Skin of body (tissue), 2 donors: ENCODE results near the gene MAPK7. TPM values are rescaled to one million over a fixed set of nuclear protein-coding genes. Genes with fewer than 3 reads are reported as not detected.

Experiments used
- DNase-seq: peaks from one replicate; lab custom pipeline; 2025; lab: John Stamatoyannopoulos, UW
- total RNA-seq: library from RNA; depleted of rRNA; stranded (reverse); fragments of >200 nt; gene quantifications from one replicate; pipeline ENCODE4 v1.2.3, GENCODE V29; 2014

The MAPK7 gene
- total RNA-seq, 1 donor from 2014 or later, result 16.4 TPM

- DNase-seq, result peak; percentile 99
Measured at GRCh38 chr17:19377602-19378415, 489 bp upstream of the MAPK7 start.

GRCh38 chr17:19379361-19380065, 1.2 kb downstream of the MAPK7 start:
- DNase-seq, result no peak

- DNase-seq, result no peak
Measured at GRCh38 chr17:19380481-19381301, 2.4 kb downstream of the MAPK7 start.

GRCh38 chr17:19381361-19381740, 3.1 kb downstream of the MAPK7 start:
- DNase-seq, result no peak

- no peak for DNase-seq
Measured at GRCh38 chr17:19381741-19382444, 3.6 kb downstream of the MAPK7 start.

GRCh38 chr17:19382531-19383444, 4.5 kb downstream of the MAPK7 start:
- DNase-seq, result no peak

GRCh38 chr17:19383681-19384470, 5.6 kb downstream of the MAPK7 start:
- no peak for DNase-seq

- DNase-seq, result peak; percentile 92
Measured at GRCh38 chr17:19384723-19385391, 6.6 kb downstream of the MAPK7 start.

GRCh38 chr17:19385521-19385983, 7.3 kb downstream of the MAPK7 start:
- DNase-seq, result no peak

- DNase-seq, result no peak
Measured at GRCh38 chr17:19386051-19386929, 8.0 kb downstream of the MAPK7 start.

GRCh38 chr17:19386974-19387920, 8.9 kb downstream of the MAPK7 start, which contains the start of gene MFAP4:
Gene MFAP4 (minus strand): TSS chr17:19387190. CDS start chr17:19387155, 35 bp downstream.
- DNase-seq, result peak; percentile 99

- DNase-seq, result peak; percentile 92
Measured at GRCh38 chr17:19387921-19388521, 9.7 kb downstream of the MAPK7 start.

GRCh38 chr17:19388791-19389785, 10.8 kb downstream of the MAPK7 start:
- peak; percentile 62 for DNase-seq

GRCh38 chr17:19390951-19391350, 12.7 kb downstream of the MAPK7 start:
- no peak for DNase-seq

- DNase-seq, result no peak
Measured at GRCh38 chr17:19391432-19391831, 13.1 kb downstream of the MAPK7 start.
